H1 (cell line): ENCODE measurements around the gene IPO13.

Experiments used
- ASH2L ChIP-seq: fragments of 200-600, 300-600 bp; sonication (generic); IDR thresholded peaks from one replicate; pipeline ENCODE4 v1.7.1; 2017; ENCODE audit warnings: low read length
- EZH2 ChIP-seq: fragments of 200-600 bp; sonication (generic); IDR thresholded peaks from 2 replicates; pipeline ENCODE4 v1.7.1; 2012; ENCODE audit warnings: low read depth, mild to moderate bottlenecking, moderate library complexity, low read length, inconsistent platforms; ENCODE audit not compliant: severe bottlenecking
- SIN3A ChIP-seq, 2 experiments: IDR thresholded peaks in 1 of 2; conservative IDR thresholded peaks in 1 of 2; 2 replicates each; pipeline ENCODE4 v1.6.1; 2011 to 2012; ENCODE audit warnings: low read length in 2 of 2, improper control_type of control experiment in 1 of 2, low read depth in 1 of 2, mild to moderate bottlenecking in 1 of 2
- TF ChIP-seq, protein P1 (sequence below), 3 experiments: IDR thresholded peaks; 1 replicate in 2 of 3; 2 replicates in 1 of 3; pipeline versions ENCODE4 v1.5.1 to v1.6.1; 2011; ENCODE audit warnings: low read length in 3 of 3, mild to moderate bottlenecking in 3 of 3, inconsistent platforms in 2 of 3, low read depth in 1 of 3, moderate library complexity in 1 of 3; ENCODE audit not compliant: insufficient read depth in 1 of 3; ENCODE audit errors: control extremely low read depth in 1 of 3

DNA sequence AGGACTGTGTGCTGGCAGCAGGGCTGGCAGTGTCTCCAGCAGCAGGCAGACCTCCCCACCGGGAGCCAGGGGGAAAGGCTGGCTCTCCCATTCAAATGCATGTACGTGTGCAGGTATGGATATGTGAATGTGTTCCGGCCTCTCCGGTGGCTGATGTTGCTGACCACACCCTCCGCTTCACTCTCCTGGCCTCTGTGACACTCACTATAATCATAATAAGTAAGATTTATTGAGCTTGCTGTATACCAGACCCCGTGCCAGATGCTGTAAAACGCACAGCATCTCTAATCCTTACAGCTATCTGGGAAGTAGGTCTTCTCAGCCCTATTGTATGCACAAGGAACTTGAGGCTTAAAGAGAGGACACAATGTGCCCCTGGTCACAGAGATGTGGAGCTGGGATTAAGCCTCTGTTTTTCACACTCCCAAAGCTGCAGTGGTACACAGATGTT, 33.7 kb upstream of the IPO13 start:
- no peak for TF ChIP-seq SIN3A (conservative IDR thresholded peaks at IDR 0.05 in 1 of 2, IDR thresholded peaks at IDR 0.05 in 1 of 2; ENCODE audit: low read depth in 1 of 2, low read length in 2 of 2)
- TF ChIP-seq ASH2L, result no peak
- no peak for TF ChIP-seq EZH2
- TF ChIP-seq, protein P1, sequence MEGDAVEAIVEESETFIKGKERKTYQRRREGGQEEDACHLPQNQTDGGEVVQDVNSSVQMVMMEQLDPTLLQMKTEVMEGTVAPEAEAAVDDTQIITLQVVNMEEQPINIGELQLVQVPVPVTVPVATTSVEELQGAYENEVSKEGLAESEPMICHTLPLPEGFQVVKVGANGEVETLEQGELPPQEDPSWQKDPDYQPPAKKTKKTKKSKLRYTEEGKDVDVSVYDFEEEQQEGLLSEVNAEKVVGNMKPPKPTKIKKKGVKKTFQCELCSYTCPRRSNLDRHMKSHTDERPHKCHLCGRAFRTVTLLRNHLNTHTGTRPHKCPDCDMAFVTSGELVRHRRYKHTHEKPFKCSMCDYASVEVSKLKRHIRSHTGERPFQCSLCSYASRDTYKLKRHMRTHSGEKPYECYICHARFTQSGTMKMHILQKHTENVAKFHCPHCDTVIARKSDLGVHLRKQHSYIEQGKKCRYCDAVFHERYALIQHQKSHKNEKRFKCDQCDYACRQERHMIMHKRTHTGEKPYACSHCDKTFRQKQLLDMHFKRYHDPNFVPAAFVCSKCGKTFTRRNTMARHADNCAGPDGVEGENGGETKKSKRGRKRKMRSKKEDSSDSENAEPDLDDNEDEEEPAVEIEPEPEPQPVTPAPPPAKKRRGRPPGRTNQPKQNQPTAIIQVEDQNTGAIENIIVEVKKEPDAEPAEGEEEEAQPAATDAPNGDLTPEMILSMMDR (IDR thresholded peaks at IDR 0.05; ENCODE audit: control extremely low read depth in 1 of 3, insufficient read depth in 1 of 3, low read depth in 1 of 3, low read length in 3 of 3), result no peak
